ENCODE results near the gene PDZD2.

DNA sequence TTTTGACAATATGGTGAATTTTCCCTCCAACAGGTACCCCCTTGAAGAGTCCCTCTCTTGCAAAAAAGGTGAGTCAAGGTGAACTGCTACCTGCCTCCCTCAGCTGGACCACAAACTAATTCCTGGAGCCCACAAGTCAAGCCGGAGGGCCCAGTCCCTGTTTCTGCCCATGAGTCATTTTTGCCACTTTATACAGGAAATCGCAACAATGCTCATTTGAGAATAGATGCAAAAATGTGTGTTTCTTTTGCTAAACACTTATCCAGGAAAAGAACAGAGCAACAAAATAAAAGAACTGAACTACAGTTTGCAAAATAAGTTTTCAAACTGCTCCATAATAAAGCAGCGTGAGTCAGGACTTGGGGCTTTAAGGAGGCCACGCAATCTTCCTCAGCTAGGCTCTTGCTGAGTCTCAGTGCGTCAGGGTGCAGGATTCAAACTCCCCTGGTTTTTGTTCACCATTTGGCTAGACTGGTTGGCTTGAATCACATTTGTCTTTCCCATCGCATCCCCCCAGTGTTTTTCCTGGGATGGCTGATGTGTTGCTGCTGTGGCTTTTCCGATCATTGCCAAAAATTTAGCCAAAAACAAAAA is 432.5 kb downstream of the PDZD2 start:
- TF ChIP-seq, protein P1, sequence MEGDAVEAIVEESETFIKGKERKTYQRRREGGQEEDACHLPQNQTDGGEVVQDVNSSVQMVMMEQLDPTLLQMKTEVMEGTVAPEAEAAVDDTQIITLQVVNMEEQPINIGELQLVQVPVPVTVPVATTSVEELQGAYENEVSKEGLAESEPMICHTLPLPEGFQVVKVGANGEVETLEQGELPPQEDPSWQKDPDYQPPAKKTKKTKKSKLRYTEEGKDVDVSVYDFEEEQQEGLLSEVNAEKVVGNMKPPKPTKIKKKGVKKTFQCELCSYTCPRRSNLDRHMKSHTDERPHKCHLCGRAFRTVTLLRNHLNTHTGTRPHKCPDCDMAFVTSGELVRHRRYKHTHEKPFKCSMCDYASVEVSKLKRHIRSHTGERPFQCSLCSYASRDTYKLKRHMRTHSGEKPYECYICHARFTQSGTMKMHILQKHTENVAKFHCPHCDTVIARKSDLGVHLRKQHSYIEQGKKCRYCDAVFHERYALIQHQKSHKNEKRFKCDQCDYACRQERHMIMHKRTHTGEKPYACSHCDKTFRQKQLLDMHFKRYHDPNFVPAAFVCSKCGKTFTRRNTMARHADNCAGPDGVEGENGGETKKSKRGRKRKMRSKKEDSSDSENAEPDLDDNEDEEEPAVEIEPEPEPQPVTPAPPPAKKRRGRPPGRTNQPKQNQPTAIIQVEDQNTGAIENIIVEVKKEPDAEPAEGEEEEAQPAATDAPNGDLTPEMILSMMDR (IDR thresholded peaks at IDR 0.05; ENCODE audit: low read depth, low read length): no peak
- TF ChIP-seq EZH2phosphoT487 (IDR thresholded peaks at IDR 0.05; ENCODE audit: low read depth): no peak

Measured in OCI-LY3 (cell line).